PC-3 (cell line): ENCODE measurements around the gene JDP2.

Source experiments
- EZH2 ChIP-seq: fragments of 300-600 bp; sonication (generic); IDR thresholded peaks from one replicate; pipeline ENCODE4 v1.6.1; 2017; ENCODE audit warnings: antibody characterized with exemption, mild to moderate bottlenecking, low read length; ENCODE audit not compliant: unreplicated experiment
- EZH2phosphoT487 ChIP-seq: fragments of 300-600 bp; sonication (generic); IDR thresholded peaks from 2 replicates; pipeline ENCODE4 v1.6.1; 2018; ENCODE audit warnings: mild to moderate bottlenecking, antibody characterized with exemption, low read length, borderline replicate concordance
- TF ChIP-seq, protein P1 (sequence below): fragments of 300-600 bp; sonication (generic); conservative IDR thresholded peaks from 2 replicates; pipeline ENCODE4 v1.5.1; 2017; ENCODE audit warnings: antibody characterized with exemption, low read depth, mild to moderate bottlenecking, low read length

DNA sequence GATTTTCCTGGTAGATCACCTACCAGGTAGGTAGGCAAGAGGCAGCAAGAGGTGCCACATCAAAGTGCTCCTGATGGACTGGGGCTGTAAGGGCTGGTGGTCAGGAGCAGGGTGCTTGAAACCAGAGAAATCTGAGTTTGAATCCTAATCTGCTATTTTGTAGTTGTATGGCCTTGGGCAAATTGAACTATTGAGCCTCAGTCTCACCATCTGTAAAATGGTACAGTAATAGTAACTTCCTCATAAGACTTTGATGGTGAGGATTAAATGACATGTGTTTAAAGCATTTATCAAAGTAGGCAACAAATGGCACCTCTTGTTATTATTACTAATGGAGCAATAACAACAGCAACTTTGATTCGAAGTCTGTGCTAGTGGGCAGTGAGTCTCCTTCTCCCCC, 32.0 kb downstream of the JDP2 start:
- no peak for TF ChIP-seq EZH2
- TF ChIP-seq, protein P1, sequence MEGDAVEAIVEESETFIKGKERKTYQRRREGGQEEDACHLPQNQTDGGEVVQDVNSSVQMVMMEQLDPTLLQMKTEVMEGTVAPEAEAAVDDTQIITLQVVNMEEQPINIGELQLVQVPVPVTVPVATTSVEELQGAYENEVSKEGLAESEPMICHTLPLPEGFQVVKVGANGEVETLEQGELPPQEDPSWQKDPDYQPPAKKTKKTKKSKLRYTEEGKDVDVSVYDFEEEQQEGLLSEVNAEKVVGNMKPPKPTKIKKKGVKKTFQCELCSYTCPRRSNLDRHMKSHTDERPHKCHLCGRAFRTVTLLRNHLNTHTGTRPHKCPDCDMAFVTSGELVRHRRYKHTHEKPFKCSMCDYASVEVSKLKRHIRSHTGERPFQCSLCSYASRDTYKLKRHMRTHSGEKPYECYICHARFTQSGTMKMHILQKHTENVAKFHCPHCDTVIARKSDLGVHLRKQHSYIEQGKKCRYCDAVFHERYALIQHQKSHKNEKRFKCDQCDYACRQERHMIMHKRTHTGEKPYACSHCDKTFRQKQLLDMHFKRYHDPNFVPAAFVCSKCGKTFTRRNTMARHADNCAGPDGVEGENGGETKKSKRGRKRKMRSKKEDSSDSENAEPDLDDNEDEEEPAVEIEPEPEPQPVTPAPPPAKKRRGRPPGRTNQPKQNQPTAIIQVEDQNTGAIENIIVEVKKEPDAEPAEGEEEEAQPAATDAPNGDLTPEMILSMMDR = no peak
- TF ChIP-seq EZH2phosphoT487 = no peak
